ENCODE data around the gene DELE1.

The DELE1 gene

GRCh38 chr5:141929398-141930058 is 5.9 kb downstream of the DELE1 start:
- DNase-seq, result no peak

- DNase-seq, result no peak
Measured at GRCh38 chr5:141931694-141932093, 8.0 kb downstream of the DELE1 start.

GRCh38 chr5:141933151-141933550 is 9.5 kb downstream of the DELE1 start:
- DNase-seq, result no peak

GRCh38 chr5:141934099-141934844 is 10.6 kb downstream of the DELE1 start:
- no peak for DNase-seq

- no peak for DNase-seq
Measured at GRCh38 chr5:141935538-141935937, 11.9 kb downstream of the DELE1 start.

GRCh38 chr5:141940695-141941271 is 17.1 kb downstream of the DELE1 start:
- no peak for DNase-seq

- DNase-seq, result no peak
Measured at GRCh38 chr5:141941307-141941706, 17.6 kb downstream of the DELE1 start.

GRCh38 chr5:141941779-141942178 is 18.1 kb downstream of the DELE1 start:
- no peak for DNase-seq

- no peak for DNase-seq
Measured at GRCh38 chr5:141942185-141942857, 18.6 kb downstream of the DELE1 start.

- no peak for DNase-seq
Measured at GRCh38 chr5:141944076-141944475, 20.4 kb downstream of the DELE1 start.

GRCh38 chr5:141945511-141946051 is 21.9 kb downstream of the DELE1 start:
- DNase-seq, result no peak

GRCh38 chr5:141947316-141947715 is 23.6 kb downstream of the DELE1 start:
- DNase-seq, result no peak

- DNase-seq, result no peak
Measured at GRCh38 chr5:141948812-141949211, 25.1 kb downstream of the DELE1 start.

GRCh38 chr5:141949511-141949910 is 25.8 kb downstream of the DELE1 start:
- DNase-seq, result no peak

GRCh38 chr5:141950207-141951005 is 26.7 kb downstream of the DELE1 start:
- DNase-seq, result no peak

GRCh38 chr5:141951332-141951781 is 27.7 kb downstream of the DELE1 start:
- DNase-seq, result no peak

- no peak for DNase-seq
Measured at GRCh38 chr5:141952020-141952419, 28.3 kb downstream of the DELE1 start.

- DNase-seq, result no peak
Measured at GRCh38 chr5:141954194-141954593, 30.5 kb downstream of the DELE1 start.

GRCh38 chr5:141957367-141957996 is 33.8 kb downstream of the DELE1 start:
- no peak for DNase-seq

GRCh38 chr5:141958113-141958512 is 34.4 kb downstream of the DELE1 start, which contains the start of gene PCDH12:
Gene PCDH12, minus strand, starts transcription at chr5:141958202. Its CDS starts 351 bp downstream, at chr5:141957851.
- DNase-seq, result no peak

- DNase-seq, result no peak
Measured at GRCh38 chr5:141958546-141959172, 35.0 kb downstream of the DELE1 start.
